ENCODE measurements around the gene BPHL. TPM values are rescaled to one million over a fixed set of nuclear protein-coding genes. Genes with fewer than 3 reads are reported as not detected.
A peak's percentile ranks its signal among the peaks of the same experiment; 100 is the strongest.

The BPHL gene
- total RNA-seq, 2 experiments from 2014 or later: 8.4 to 9.5 TPM

- POLR2A ChIA-PET: no interaction called here
- no peaks in the 10 kb centered on the region for H3K4me1 Mint-ChIP-seq (ENCODE audit: low read depth)
- intact Hi-C loops (cut with micrococcal nuclease): no loop called here
- CTCF ChIA-PET: interaction anchor here (1.4 kb wide), 1 partner anchor 13 kb away, joined by 3 read pairs; no protein-coding TSS in a partner anchor
- DNase-seq: no peak
- ATAC-seq: no peak
- peaks cover 16% of the 10 kb centered on the region for H3K36me3 Mint-ChIP-seq (ENCODE audit: low read depth)
- TF ChIP-seq, protein P1, sequence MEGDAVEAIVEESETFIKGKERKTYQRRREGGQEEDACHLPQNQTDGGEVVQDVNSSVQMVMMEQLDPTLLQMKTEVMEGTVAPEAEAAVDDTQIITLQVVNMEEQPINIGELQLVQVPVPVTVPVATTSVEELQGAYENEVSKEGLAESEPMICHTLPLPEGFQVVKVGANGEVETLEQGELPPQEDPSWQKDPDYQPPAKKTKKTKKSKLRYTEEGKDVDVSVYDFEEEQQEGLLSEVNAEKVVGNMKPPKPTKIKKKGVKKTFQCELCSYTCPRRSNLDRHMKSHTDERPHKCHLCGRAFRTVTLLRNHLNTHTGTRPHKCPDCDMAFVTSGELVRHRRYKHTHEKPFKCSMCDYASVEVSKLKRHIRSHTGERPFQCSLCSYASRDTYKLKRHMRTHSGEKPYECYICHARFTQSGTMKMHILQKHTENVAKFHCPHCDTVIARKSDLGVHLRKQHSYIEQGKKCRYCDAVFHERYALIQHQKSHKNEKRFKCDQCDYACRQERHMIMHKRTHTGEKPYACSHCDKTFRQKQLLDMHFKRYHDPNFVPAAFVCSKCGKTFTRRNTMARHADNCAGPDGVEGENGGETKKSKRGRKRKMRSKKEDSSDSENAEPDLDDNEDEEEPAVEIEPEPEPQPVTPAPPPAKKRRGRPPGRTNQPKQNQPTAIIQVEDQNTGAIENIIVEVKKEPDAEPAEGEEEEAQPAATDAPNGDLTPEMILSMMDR (IDR thresholded peaks at IDR 0.05): no peak
- no peaks in the 10 kb centered on the region for H3K27me3 Mint-ChIP-seq
- H3K4me3 Mint-ChIP-seq: no peak overlapping the region
- H3K9me3 Mint-ChIP-seq: no peaks in the 10 kb centered on the region
- H3K27ac Mint-ChIP-seq: no peak overlapping the region
These were observed 23.7 kb upstream of the BPHL start for GRCh38 chr6:3094815-3095214.

DNA sequence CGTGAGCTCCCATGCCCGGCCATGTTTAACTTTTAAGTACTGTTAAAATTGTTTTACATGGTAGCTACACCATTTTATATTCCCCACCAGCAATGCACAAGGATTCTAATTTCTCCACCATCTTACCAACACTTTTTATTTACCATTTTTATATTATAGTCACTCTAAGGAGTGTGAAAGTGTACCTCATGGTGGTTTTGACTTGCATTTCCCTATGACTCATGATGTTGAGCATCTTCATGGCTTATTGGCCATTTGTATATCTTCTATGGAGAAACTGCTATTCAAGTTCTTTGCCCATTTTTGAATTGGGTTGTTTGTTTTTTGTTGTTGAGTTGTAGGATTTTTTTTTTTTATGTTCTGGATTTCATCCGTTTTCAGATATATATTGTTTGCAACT, 15.6 kb upstream of the BPHL start:
- Mint-ChIP-seq H3K27ac (no peak overlapping the region), H3K4me1 (ENCODE audit: low read depth) (peaks cover 14% of the 10 kb centered on the region), H3K27me3 (no peaks in the 10 kb centered on the region), H3K4me3 (no peak overlapping the region), H3K9me3 (no peaks in the 10 kb centered on the region), H3K36me3 (ENCODE audit: low read depth) (peaks cover 21% of the 10 kb centered on the region)
- ATAC-seq: peak; percentile 69
- intact Hi-C loops (cut with micrococcal nuclease): no loop called here
- DNase-seq: no peak
- POLR2A ChIA-PET: no interaction called here
- TF ChIP-seq, protein P1 (IDR thresholded peaks at IDR 0.05): no peak
- CTCF ChIA-PET: no interaction called here

- DNase-seq: no peak
- Mint-ChIP-seq H3K27me3 (no peaks in the 10 kb centered on the region), H3K27ac (peak overlapping the region; percentile 3), H3K4me3 (no peak overlapping the region), H3K36me3 (ENCODE audit: low read depth) (peaks cover 20% of the 10 kb centered on the region), H3K4me1 (ENCODE audit: low read depth) (no peaks in the 10 kb centered on the region), H3K9me3 (no peaks in the 10 kb centered on the region)
- ChIA-PET POLR2A (interaction anchor here (0.6 kb wide), 2 partner anchors 170 to 694 kb away, joined by 3 read pairs; no protein-coding TSS in a partner anchor), CTCF (interaction anchor here (1.8 kb wide), 1 partner anchor 143 kb away, joined by 3 read pairs; no protein-coding TSS in a partner anchor)
- TF ChIP-seq, protein P1 (IDR thresholded peaks at IDR 0.05): no peak
- ATAC-seq: no peak
- intact Hi-C loops (cut with micrococcal nuclease): no loop called here
These were observed 9.6 kb upstream of the BPHL start for GRCh38 chr6:3108746-3109414.

- peaks cover 20% of the 10 kb centered on the region for H3K36me3 Mint-ChIP-seq (ENCODE audit: low read depth)
- TF ChIP-seq, protein P1 (IDR thresholded peaks at IDR 0.05): no peak
- H3K27me3 Mint-ChIP-seq: no peaks in the 10 kb centered on the region
- intact Hi-C loops (cut with micrococcal nuclease): no loop called here
- no peaks in the 10 kb centered on the region for H3K4me1 Mint-ChIP-seq (ENCODE audit: low read depth)
- no peak for ATAC-seq
- CTCF ChIA-PET: interaction anchor here (1.8 kb wide), 1 partner anchor 142 kb away, joined by 3 read pairs; no protein-coding TSS in a partner anchor
- no peaks in the 10 kb centered on the region for H3K9me3 Mint-ChIP-seq
- no peak for DNase-seq
- H3K4me3 Mint-ChIP-seq: no peak overlapping the region
- H3K27ac Mint-ChIP-seq: no peak overlapping the region
- POLR2A ChIA-PET: no interaction called here
These were observed 8.8 kb upstream of the BPHL start for GRCh38 chr6:3109761-3110160.

DNA sequence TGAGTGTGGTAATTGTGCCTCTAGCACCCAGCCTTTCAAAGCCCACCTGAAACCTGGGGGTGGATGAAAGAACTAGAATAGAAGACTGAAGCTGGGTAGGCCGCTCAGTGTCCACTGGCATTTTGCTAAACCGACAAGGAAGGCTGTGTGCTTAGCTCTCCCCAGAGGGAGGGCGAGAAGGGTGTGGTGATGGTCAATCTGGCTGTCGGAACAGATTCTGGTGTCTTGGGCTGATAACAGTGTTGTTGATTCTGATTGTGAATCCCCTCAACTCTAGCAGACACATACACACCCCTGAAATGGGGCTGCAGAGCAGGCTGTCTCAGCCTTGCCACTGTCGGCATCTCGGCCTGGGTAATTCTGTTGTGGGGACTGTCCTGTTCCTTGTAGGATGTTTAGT, 4.1 kb upstream of the BPHL start:
- no peaks in the 10 kb centered on the region for H3K9me3 Mint-ChIP-seq
- CTCF ChIA-PET: no interaction called here
- peaks cover 12% of the 10 kb centered on the region for H3K4me1 Mint-ChIP-seq (ENCODE audit: low read depth)
- TF ChIP-seq, protein P1 (IDR thresholded peaks at IDR 0.05): no peak
- no peaks in the 10 kb centered on the region for H3K27me3 Mint-ChIP-seq
- intact Hi-C loops (cut with micrococcal nuclease): no loop called here
- DNase-seq: no peak
- no peak for ATAC-seq
- H3K36me3 Mint-ChIP-seq (ENCODE audit: low read depth): peaks cover 5% of the 10 kb centered on the region
- no peak overlapping the region for H3K4me3 Mint-ChIP-seq
- peak overlapping the region; percentile 38 for H3K27ac Mint-ChIP-seq
- POLR2A ChIA-PET: interaction anchor here (1.2 kb wide), 1 partner anchor 34 kb away, joined by 3 read pairs; no protein-coding TSS in a partner anchor

Measured in activated CD8-positive, alpha-beta T cell treated with anti-CD3 and anti-CD28 coated beads for 36 hours (primary cell).